ENCODE measurements around the gene MSL2.

MSL2 gene

DNA sequence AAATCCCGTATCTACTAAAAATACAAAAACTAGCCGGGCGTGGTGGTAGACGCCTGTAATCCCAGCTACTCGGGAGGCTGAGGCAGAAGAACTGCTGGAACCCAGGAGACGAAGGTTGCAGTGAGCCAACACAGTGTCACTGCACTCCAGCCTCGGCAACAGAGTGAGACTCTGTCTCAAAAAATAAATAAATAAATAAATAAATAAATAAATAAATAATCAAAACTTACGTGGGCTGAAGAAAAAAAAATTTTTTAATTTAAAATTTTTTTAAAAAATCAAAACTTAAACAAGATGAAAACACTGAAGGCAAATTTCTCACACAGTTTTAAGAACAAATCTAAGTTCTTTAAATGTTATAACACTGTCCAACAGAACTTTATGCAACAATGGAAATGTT is 14.4 kb downstream of the MSL2 start:
- no peak overlapping the region for H3K23ac ChIP-seq (ENCODE audit: low read depth, low read length, poor library complexity)
- peaks cover 3% of the 10 kb centered on the region for H3K79me1 ChIP-seq (ENCODE audit: low read depth, low read length)
- no peak overlapping the region for H3K27ac ChIP-seq (replicated peaks; ENCODE audit: low read length)
- no peak overlapping the region for H2AFZ ChIP-seq (ENCODE audit: low read length)
- H3K27me3 ChIP-seq (ENCODE audit: control insufficient read depth in 3 of 3, insufficient read depth in 3 of 3, low read depth in 1 of 3, low read length in 3 of 3): no peaks in the 10 kb centered on the region
- no peak overlapping the region for H2BK15ac ChIP-seq (ENCODE audit: low read length)
- H3K9me3 ChIP-seq (replicated peaks in 1 of 2; ENCODE audit: control insufficient read depth in 2 of 2, insufficient read depth in 1 of 2, low read depth in 1 of 2, low read length in 2 of 2): peaks cover 0 to 5% of the 10 kb centered on the region in 2 donors
- peaks cover 0 to 4% of the 10 kb centered on the region in 2 donors for H3K36me3 ChIP-seq (replicated peaks in 1 of 2; ENCODE audit: control insufficient read depth in 2 of 2, insufficient read depth in 2 of 2, low read length in 2 of 2)
- H3K9ac ChIP-seq (ENCODE audit: low read depth, low read length, poor library complexity): no peak overlapping the region
- H2BK5ac ChIP-seq (ENCODE audit: low read length): no peak overlapping the region
- H3K14ac ChIP-seq (ENCODE audit: low read length): no peak overlapping the region
- no peak overlapping the region for H4K8ac ChIP-seq (ENCODE audit: low read depth, low read length)
- H3K4me2 ChIP-seq (ENCODE audit: insufficient read depth, low read length, poor library complexity, severe bottlenecking): no peak overlapping the region
- H2BK12ac ChIP-seq (ENCODE audit: low read length): no peak overlapping the region
- no peak overlapping the region for H3K4me3 ChIP-seq (ENCODE audit: low read length in 2 of 2)
- no peak for DNase-seq (ENCODE audit: low spot score)
- H2BK120ac ChIP-seq (ENCODE audit: low read depth, low read length): no peak overlapping the region
- peaks cover 0 to 2% of the 10 kb centered on the region in 2 donors for H3K4me1 ChIP-seq (ENCODE audit: control insufficient read depth in 2 of 2, insufficient read depth in 1 of 2, low read depth in 1 of 2, low read length in 2 of 2)
- H3K18ac ChIP-seq (ENCODE audit: low read length): no peak overlapping the region
- WGBS, 2 donors (ENCODE audit: extremely low coverage in 2 of 2, insufficient read length in 2 of 2, insufficient replicate concordance in 1 of 2): no CpG with 5 or more reads among the region's 8 CpGs
- H2AK5ac ChIP-seq (ENCODE audit: low read depth, low read length): no peak overlapping the region
- H3K4ac ChIP-seq (ENCODE audit: low read length): no peak overlapping the region
- H4K91ac ChIP-seq (ENCODE audit: low read depth, low read length, poor library complexity): no peak overlapping the region

DNA sequence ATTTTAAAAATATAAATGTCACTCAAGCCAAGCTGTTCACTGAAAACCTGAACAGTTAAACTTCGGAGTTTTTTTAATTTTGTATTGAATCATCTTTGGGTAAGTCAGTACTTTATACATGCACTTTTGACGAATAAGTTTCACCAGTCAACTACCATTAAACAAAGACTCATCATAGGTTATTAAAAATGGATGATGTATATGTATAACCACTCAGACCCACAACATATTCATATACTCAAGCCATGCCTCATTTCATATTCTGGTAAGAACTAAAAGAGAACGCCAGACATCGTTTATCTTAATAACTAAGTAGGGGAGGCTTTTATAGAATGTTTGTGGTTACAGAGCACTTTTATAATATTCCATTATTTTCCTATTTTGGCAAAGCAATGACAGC is 18.3 kb downstream of the MSL2 start:
- Histone ChIP-seq H3K4me3 (ENCODE audit: low read length in 2 of 2) (no peak overlapping the region), H3K27ac (replicated peaks; ENCODE audit: low read length) (no peak overlapping the region), H3K27me3 (ENCODE audit: control insufficient read depth in 3 of 3, insufficient read depth in 3 of 3, low read depth in 1 of 3, low read length in 3 of 3) (no peaks in the 10 kb centered on the region), H3K4me1 (ENCODE audit: control insufficient read depth in 2 of 2, insufficient read depth in 1 of 2, low read depth in 1 of 2, low read length in 2 of 2) (no peaks in the 10 kb centered on the region), H3K18ac (ENCODE audit: low read length) (no peak overlapping the region), H2BK5ac (ENCODE audit: low read length) (no peak overlapping the region), H2AFZ (ENCODE audit: low read length) (no peak overlapping the region), H3K4ac (ENCODE audit: low read length) (no peak overlapping the region), H3K4me2 (ENCODE audit: insufficient read depth, low read length, poor library complexity, severe bottlenecking) (no peak overlapping the region), H4K91ac (ENCODE audit: low read depth, low read length, poor library complexity) (no peak overlapping the region), H2BK12ac (ENCODE audit: low read length) (no peak overlapping the region), H3K36me3 (replicated peaks in 1 of 2; ENCODE audit: control insufficient read depth in 2 of 2, insufficient read depth in 2 of 2, low read length in 2 of 2) (peaks cover 0 to 4% of the 10 kb centered on the region in 2 donors), H3K14ac (ENCODE audit: low read length) (no peak overlapping the region), H2BK120ac (ENCODE audit: low read depth, low read length) (no peak overlapping the region), H4K8ac (ENCODE audit: low read depth, low read length) (no peak overlapping the region), H3K79me1 (ENCODE audit: low read depth, low read length) (peaks cover 3% of the 10 kb centered on the region), H3K9me3 (replicated peaks in 1 of 2; ENCODE audit: control insufficient read depth in 2 of 2, insufficient read depth in 1 of 2, low read depth in 1 of 2, low read length in 2 of 2) (no peaks in the 10 kb centered on the region), H3K23ac (ENCODE audit: low read depth, low read length, poor library complexity) (no peak overlapping the region), H2BK15ac (ENCODE audit: low read length) (no peak overlapping the region), H2AK5ac (ENCODE audit: low read depth, low read length) (no peak overlapping the region), H3K9ac (ENCODE audit: low read depth, low read length, poor library complexity) (no peak overlapping the region)
- no peak for DNase-seq (ENCODE audit: low spot score)
- WGBS, 2 donors (ENCODE audit: extremely low coverage in 2 of 2, insufficient read length in 2 of 2, insufficient replicate concordance in 1 of 2): no CpG with 5 or more reads among the region's 4 CpGs

DNA sequence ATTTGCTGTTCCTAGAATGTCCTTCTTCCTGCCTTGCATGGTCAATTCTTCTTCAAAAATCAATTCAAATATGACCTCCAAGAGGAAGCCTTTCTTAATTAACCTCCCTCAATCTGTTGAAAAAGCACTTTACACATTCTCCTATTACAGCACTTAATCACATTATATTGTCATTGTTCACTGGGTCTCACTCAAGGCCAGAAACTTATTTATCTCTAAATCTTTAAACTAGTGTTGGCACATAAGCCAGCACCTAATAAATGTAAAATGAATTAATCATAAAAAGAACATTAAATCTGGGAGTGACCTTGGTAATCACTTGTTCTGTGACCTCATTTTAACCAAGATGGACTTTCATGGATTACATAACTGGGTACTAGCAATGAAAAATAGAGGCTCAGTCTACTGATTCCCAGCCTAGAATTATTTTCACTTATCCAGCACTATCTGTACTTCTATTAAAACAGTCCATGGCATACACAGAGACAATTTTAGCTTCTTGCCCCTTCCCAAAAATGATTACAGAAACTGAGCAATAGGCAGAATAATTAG is 22.1 kb downstream of the MSL2 start:
- Histone ChIP-seq H3K23ac (ENCODE audit: low read depth, low read length, poor library complexity) (no peak overlapping the region), H4K91ac (ENCODE audit: low read depth, low read length, poor library complexity) (no peak overlapping the region), H3K36me3 (replicated peaks in 1 of 2; ENCODE audit: control insufficient read depth in 2 of 2, insufficient read depth in 2 of 2, low read length in 2 of 2) (peaks cover under 1 to 1% of the 10 kb centered on the region in 2 donors)

DNA sequence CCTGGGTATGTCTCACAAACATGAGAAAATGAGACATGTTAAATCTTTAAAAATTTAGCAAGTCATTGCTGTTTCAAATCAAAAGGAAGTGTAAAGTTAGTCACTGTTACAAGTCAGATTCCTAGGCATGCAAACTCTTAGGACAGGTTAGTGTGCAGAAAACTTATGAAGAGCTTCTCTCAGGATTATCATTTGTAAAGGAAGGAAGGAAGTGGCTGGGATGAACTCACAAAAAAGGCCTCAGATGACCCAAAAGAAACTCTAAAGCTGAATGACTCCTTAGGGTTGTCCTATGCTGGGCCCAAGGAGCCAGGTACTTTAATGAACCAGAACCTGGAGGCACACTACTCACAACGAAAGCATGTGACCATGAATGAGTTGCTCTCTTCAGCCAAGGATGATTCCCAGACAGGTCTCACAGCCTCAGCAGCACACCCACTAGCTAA is 25.0 kb downstream of the MSL2 start:
- DNase-seq (ENCODE audit: low spot score): no peak
- WGBS, 2 donors (ENCODE audit: extremely low coverage in 2 of 2, insufficient read length in 2 of 2, insufficient replicate concordance in 1 of 2): no CpG with 5 or more reads among the region's 1 CpG

More for the DNA sequence above, 22.1 kb downstream of the MSL2 start:
- no peak overlapping the region for H3K9ac ChIP-seq (ENCODE audit: low read depth, low read length, poor library complexity)
- H3K4me2 ChIP-seq (ENCODE audit: insufficient read depth, low read length, poor library complexity, severe bottlenecking): no peak overlapping the region
- no peak overlapping the region for H3K4ac ChIP-seq (ENCODE audit: low read length)
- H3K27me3 ChIP-seq (ENCODE audit: control insufficient read depth in 3 of 3, insufficient read depth in 3 of 3, low read depth in 1 of 3, low read length in 3 of 3): no peaks in the 10 kb centered on the region
- no peaks in the 10 kb centered on the region for H3K4me1 ChIP-seq (ENCODE audit: control insufficient read depth in 2 of 2, insufficient read depth in 1 of 2, low read depth in 1 of 2, low read length in 2 of 2)
- no peak overlapping the region for H2BK15ac ChIP-seq (ENCODE audit: low read length)
- no peak overlapping the region for H2BK12ac ChIP-seq (ENCODE audit: low read length)
- DNase-seq (ENCODE audit: low spot score): no peak
- no peak overlapping the region for H3K14ac ChIP-seq (ENCODE audit: low read length)
- H2BK120ac ChIP-seq (ENCODE audit: low read depth, low read length): no peak overlapping the region
- H3K79me1 ChIP-seq (ENCODE audit: low read depth, low read length): peaks cover 3% of the 10 kb centered on the region
- no peak overlapping the region for H2AFZ ChIP-seq (ENCODE audit: low read length)
- H3K9me3 ChIP-seq (replicated peaks in 1 of 2; ENCODE audit: control insufficient read depth in 2 of 2, insufficient read depth in 1 of 2, low read depth in 1 of 2, low read length in 2 of 2): no peaks in the 10 kb centered on the region
- no peak overlapping the region for H3K27ac ChIP-seq (replicated peaks; ENCODE audit: low read length)
- no peak overlapping the region for H3K4me3 ChIP-seq (ENCODE audit: low read length in 2 of 2)
- no peak overlapping the region for H2AK5ac ChIP-seq (ENCODE audit: low read depth, low read length)
- no peak overlapping the region for H4K8ac ChIP-seq (ENCODE audit: low read depth, low read length)
- no peak overlapping the region for H2BK5ac ChIP-seq (ENCODE audit: low read length)
- H3K18ac ChIP-seq (ENCODE audit: low read length): no peak overlapping the region

More for the DNA sequence above, 25.0 kb downstream of the MSL2 start:
- Histone ChIP-seq H3K23ac (ENCODE audit: low read depth, low read length, poor library complexity) (no peak overlapping the region), H2BK5ac (ENCODE audit: low read length) (no peak overlapping the region), H3K4me1 (ENCODE audit: control insufficient read depth in 2 of 2, insufficient read depth in 1 of 2, low read depth in 1 of 2, low read length in 2 of 2) (no peaks in the 10 kb centered on the region), H3K14ac (ENCODE audit: low read length) (no peak overlapping the region), H3K4me3 (ENCODE audit: low read length in 2 of 2) (no peak overlapping the region), H2BK15ac (ENCODE audit: low read length) (no peak overlapping the region), H3K4ac (ENCODE audit: low read length) (no peak overlapping the region), H3K27me3 (ENCODE audit: control insufficient read depth in 3 of 3, insufficient read depth in 3 of 3, low read depth in 1 of 3, low read length in 3 of 3) (no peaks in the 10 kb centered on the region), H3K4me2 (ENCODE audit: insufficient read depth, low read length, poor library complexity, severe bottlenecking) (no peak overlapping the region), H3K18ac (ENCODE audit: low read length) (no peak overlapping the region), H2BK120ac (ENCODE audit: low read depth, low read length) (no peak overlapping the region), H2BK12ac (ENCODE audit: low read length) (no peak overlapping the region), H4K91ac (ENCODE audit: low read depth, low read length, poor library complexity) (no peak overlapping the region), H3K9me3 (replicated peaks in 1 of 2; ENCODE audit: control insufficient read depth in 2 of 2, insufficient read depth in 1 of 2, low read depth in 1 of 2, low read length in 2 of 2) (no peaks in the 10 kb centered on the region), H3K36me3 (replicated peaks in 1 of 2; ENCODE audit: control insufficient read depth in 2 of 2, insufficient read depth in 2 of 2, low read length in 2 of 2) (peaks cover 0 to 1% of the 10 kb centered on the region in 2 donors), H3K79me1 (ENCODE audit: low read depth, low read length) (peaks cover 3% of the 10 kb centered on the region), H4K8ac (ENCODE audit: low read depth, low read length) (no peak overlapping the region), H2AK5ac (ENCODE audit: low read depth, low read length) (no peak overlapping the region), H2AFZ (ENCODE audit: low read length) (no peak overlapping the region), H3K27ac (replicated peaks; ENCODE audit: low read length) (no peak overlapping the region), H3K9ac (ENCODE audit: low read depth, low read length, poor library complexity) (no peak overlapping the region)

All from neuronal stem cell (in vitro differentiated cells).